IPS-18c (cell line): Measurements from ENCODE around the gene TXK.
"Not testable (repeated sequence)": the region's sequence is repeated elsewhere in the genome, so short reads cannot be mapped to it uniquely, and the experiment has no call there.

Experiments
- H3K4me3 ChIP-seq: 2 replicates; pipeline ENCODE4 v1.7.0; 2013; ENCODE audit warnings: low read depth, mild to moderate bottlenecking, low read length, moderate library complexity; ENCODE audit not compliant: insufficient read depth
- H3K9me3 ChIP-seq: one replicate; pipeline ENCODE4 v1.6.1; 2013; ENCODE audit warnings: mild to moderate bottlenecking, low read length, moderate library complexity; ENCODE audit not compliant: control insufficient read depth, insufficient read depth

The TXK gene

GRCh38 chr4:48134081-48134480, at the start of gene TXK:
TSS of gene TXK (minus strand) at chr4:48134250. CDS start at chr4:48134170, 80 bp downstream.
- H3K4me3 ChIP-seq = no peak within 1 kb of the TSS

DNA sequence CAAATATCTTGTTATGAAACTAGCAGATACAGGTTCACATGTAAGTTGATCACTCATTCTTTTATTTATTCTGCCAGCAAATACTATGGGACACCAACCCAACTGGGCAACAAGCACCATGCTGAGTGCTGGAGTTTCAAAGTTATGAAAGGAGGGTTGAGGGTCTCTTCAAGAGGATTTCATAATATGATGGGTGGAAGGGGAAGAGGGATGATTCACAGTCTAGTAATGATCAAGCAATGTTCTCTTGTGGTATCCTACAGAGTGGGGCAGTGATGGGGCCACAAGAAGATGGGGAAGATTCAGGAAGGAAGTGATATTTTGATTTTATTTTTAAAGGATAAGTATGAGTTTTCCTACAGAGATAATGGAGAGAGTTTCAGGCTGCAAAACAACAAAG, 46.2 kb upstream of the TXK start:
- H3K9me3 ChIP-seq = no peaks in the 10 kb centered on the region
- no peak overlapping the region for H3K4me3 ChIP-seq

More at GRCh38 chr4:48134081-48134480, at the start of gene TXK:
- no peaks in the 10 kb centered on the region for H3K9me3 ChIP-seq

DNA sequence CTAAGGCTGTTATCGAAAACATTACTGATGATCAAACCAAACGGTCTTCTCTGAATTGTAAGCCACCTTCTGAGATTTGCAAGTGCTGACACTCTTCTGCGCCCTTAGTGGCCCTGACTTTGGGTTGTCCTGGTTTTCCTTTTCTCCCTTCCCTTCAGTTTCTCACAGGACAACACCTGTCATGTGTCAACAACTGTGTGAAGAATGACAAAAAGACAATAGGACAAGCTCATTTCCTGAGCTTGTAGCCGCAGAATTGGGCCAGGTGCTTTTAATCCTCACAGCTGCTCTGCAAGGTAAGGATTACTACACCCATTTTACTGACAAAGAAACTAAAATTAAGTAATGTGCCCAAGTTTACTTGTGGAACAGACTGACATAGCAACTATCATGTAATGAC, 44.9 kb upstream of the TXK start:
- Histone ChIP-seq H3K9me3 (no peaks in the 10 kb centered on the region), H3K4me3 (no peak overlapping the region)

- H3K4me3 ChIP-seq = no peak overlapping the region
These were observed 41.8 kb upstream of the TXK start for GRCh38 chr4:48175806-48176205.

DNA sequence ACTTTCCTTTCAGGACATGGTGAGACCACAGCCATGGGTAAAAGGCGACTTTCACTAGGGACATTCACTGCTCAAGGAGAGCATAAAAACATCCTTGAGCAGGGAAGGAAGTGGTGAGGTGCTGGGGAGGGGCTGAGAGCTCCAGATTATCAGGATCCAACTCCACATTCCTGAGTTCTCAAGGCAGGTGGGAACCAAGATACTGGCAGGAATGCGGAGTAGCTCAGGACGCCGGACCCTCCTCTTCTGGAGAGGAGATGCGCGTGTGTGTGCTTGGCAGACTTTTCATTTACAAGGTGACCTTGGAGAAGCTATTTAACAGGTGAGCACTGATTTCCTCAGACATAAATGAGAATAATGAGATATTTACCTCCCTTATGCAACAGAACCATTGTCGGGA, 41.3 kb upstream of the TXK start:
- no peak overlapping the region for H3K4me3 ChIP-seq
- no peaks in the 10 kb centered on the region for H3K9me3 ChIP-seq

More at GRCh38 chr4:48175806-48176205, 41.8 kb upstream of the TXK start:
- no peaks in the 10 kb centered on the region for H3K9me3 ChIP-seq

- Histone ChIP-seq H3K4me3 (no peak overlapping the region), H3K9me3 (no peaks in the 10 kb centered on the region)
These were observed 39.3 kb upstream of the TXK start for GRCh38 chr4:48173056-48173991.

DNA sequence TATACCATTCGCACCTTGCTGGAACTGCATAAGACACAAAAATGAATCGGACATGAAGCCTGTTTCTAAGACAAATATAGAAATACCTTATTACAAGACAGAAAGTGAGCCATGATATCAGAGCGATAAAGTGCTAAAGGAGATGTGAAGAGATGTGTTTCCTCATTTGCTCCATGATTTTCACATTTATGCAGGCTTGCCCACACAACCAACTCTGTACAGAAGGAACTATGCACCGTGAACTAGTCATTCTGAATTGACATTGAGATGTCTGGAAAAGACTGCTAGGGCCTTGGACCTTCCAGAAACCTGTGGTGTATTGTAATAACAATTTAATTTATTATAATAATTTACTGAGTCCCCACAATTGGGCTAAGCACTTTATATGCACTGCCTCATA, 38.6 kb upstream of the TXK start:
- Histone ChIP-seq H3K4me3 (no peak overlapping the region), H3K9me3 (no peaks in the 10 kb centered on the region)

GRCh38 chr4:48169636-48170035, 35.6 kb upstream of the TXK start:
- Histone ChIP-seq H3K4me3 (no peak overlapping the region), H3K9me3 (no peaks in the 10 kb centered on the region)

DNA sequence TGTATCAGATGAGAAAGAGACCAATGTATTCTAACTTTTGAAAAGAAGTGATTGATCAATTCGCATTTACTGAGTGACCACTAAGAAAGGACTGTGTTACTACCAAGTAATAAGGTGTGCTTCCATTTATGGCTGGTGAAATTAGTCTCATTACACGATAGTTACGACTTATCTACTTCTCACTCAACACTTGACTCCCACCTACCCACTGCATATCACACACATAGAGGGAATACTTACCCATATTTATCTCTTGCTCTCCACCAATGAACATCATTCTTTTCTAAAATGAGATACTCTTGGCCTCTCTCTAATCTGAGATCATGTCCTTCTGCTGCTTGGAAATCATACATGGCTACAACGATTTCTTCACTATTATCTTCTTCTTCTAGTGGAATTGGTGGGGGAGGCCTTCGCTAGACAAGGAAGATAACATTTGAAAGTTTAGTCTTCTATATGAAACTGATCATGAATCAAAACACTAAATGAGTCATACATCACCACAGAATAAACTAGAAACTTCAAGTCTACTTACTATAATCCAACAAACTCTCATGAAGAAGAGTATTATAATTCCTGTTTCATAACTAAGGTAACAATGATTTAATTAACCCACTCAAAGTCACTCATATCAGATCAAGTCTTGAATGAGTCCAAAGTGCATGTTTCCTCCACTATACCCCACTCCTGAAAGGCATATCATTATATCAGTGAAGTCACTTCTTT, 33.7 kb upstream of the TXK start:
- no peak overlapping the region for H3K4me3 ChIP-seq
- no peaks in the 10 kb centered on the region for H3K9me3 ChIP-seq

GRCh38 chr4:48164561-48164960, 30.5 kb upstream of the TXK start:
- not testable (repeated sequence) for H3K4me3 ChIP-seq, H3K9me3 ChIP-seq

DNA sequence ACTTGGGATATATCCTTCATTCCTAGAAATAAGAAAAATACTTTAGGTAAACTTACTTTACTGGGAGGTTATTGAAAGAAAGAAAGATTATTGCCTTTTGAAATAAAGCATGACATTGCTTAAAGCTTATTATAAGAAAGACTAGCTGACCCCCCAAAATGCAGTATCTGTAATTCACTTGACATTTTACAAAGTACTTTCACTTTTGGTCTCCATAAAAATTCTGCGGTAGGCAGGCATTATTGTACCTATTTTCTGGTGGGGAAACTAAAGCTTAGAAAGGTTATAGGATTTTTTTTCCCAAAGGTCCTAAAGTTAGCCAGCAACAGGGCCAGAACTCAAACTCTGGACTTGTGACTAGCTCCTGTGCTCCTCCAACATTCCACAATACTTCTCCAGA, 29.7 kb upstream of the TXK start:
- Histone ChIP-seq H3K9me3 (no peaks in the 10 kb centered on the region), H3K4me3 (no peak overlapping the region)

- Histone ChIP-seq H3K4me3 (no peak overlapping the region), H3K9me3 (no peaks in the 10 kb centered on the region)
These were observed 28.1 kb upstream of the TXK start for GRCh38 chr4:48162162-48162561.

DNA sequence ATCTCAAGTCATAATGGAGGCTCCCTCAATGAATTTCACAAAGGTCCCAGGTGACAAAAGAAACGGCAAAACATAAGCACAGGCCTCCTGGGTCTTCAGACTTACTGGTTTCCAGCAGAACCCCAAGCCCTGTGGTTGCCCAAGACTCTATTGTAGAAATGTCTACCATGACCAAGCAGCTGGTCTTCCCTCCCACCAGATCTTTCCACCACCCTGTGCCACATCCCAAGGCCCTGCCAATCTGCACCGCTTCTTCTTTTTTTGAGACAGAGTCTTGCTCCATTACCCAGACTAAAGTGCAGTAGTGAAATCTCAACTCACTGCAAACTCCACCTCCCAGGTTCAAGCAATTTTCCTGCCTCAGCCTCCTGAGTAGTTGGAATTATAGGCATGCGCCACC, 23.2 kb upstream of the TXK start:
- no peak overlapping the region for H3K4me3 ChIP-seq
- no peaks in the 10 kb centered on the region for H3K9me3 ChIP-seq

- Histone ChIP-seq H3K4me3 (no peak overlapping the region), H3K9me3 (no peaks in the 10 kb centered on the region)
These were observed 22.4 kb upstream of the TXK start for GRCh38 chr4:48156423-48156822.

GRCh38 chr4:48153791-48154550, 19.9 kb upstream of the TXK start:
- H3K4me3 ChIP-seq = no peak overlapping the region
- H3K9me3 ChIP-seq = no peaks in the 10 kb centered on the region

DNA sequence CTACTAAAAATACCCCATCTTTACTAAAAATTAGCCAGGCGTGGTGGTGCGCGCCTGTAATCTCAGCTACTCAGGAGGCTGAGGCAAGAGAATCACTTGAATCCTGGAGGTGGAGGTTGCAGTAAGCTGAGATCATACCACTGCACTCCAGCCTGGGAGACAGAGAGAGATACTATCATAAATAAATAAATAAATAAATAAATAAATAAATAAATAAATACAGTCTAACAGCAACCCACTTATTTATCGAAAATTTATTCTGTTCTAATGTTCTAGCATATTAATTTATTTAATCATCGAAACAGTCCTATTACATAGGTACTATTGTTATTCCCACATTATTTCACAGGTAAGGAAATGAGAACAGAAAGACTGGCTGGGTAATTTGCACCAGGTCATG, 18.2 kb upstream of the TXK start:
- Histone ChIP-seq H3K4me3 (no peak overlapping the region), H3K9me3 (no peaks in the 10 kb centered on the region)

DNA sequence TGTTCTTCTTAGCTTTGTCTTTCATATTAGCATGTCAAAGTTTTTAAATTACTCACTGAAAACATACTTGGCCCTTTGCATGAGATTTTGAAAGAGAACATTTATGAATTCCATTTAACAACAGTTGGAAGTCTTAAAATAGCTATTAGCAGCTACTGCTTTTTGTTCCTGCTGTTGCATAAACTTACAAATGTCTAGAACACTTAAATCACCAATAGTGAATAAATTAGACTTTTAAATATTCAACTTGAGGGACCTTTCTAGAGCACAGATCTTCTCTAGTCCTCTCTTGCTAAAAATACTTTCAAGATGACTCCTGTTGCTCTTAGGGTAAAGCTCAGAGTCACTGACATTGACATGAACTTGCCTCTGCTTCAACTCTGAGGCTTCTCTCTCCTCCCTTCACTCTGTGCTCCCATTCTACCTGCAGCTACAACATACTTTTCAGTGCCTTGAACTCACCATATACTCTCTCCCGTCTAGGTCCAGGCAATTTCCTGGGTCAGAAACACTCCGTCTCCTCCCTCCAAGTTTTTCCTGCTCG, 15.8 kb upstream of the TXK start:
- Histone ChIP-seq H3K9me3 (no peaks in the 10 kb centered on the region), H3K4me3 (no peak overlapping the region)
